GM19328 (cell line): ENCODE data around the gene RAB41.
"Not testable (repeated sequence)": the region's sequence is repeated elsewhere in the genome, so short reads cannot be mapped to it uniquely, and the experiment has no call there.

Experiments used
- ATAC-seq: cut with Tn5 transposase; IDR thresholded peaks from one replicate; pipeline ENCODE4 v1.9.1; 2021; ENCODE audit warnings: mild to moderate bottlenecking, moderate library complexity; ENCODE audit not compliant: unreplicated experiment

Gene RAB41

DNA sequence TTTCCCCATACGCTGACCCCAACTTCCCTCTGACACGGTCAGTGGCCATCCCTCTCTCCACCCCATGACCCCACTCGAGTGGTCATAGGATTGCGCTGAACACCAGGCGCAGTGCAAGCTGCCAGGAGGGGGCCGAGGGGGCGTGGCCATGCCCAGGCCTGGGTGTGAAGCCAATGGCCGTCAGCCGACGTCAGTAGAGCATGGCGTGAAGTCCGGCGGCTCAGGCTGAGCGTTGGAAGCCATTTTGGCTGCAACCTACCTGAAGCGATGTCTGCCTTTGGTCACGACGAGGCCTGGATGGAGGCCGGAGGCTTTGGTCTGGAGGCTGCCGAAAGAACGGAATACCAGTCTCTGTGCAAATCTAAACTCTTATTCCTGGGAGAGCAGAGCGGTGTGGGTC lies at the start of gene RAB41:
RAB41 (plus strand) TSS at position 222 of the 400 bp plus-strand sequence; CDS start at position 268, 46 bp downstream.
- ATAC-seq, result no peak

DNA sequence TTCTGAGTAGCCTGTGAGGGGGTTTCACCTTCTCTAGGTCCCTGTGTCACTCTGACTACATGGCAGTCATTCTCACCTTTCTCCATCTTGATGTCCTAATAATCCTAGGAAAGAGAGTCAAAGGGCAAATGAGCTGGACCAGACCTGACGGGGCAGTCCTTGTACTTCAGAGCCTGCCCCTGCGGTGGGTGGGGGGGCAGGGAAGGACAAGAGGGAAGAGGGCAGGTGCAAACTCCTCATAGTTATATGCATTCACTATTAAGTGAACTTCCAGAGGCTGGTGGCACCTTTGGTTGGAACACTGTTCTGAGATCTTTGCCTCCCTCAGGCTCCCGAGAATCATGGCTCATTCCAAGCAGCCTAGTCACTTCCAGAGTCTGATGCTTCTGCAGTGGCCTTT lies 47.6 kb upstream of the RAB41 start, which contains the start of gene AWAT1:
AWAT1 (plus strand) TSS at position 301 of the 400 bp plus-strand sequence; CDS start at position 342, 41 bp downstream.
- ATAC-seq, result no peak

- no peak for ATAC-seq
Measured at GRCh38 chrX:70240751-70241150, 41.2 kb upstream of the RAB41 start.

DNA sequence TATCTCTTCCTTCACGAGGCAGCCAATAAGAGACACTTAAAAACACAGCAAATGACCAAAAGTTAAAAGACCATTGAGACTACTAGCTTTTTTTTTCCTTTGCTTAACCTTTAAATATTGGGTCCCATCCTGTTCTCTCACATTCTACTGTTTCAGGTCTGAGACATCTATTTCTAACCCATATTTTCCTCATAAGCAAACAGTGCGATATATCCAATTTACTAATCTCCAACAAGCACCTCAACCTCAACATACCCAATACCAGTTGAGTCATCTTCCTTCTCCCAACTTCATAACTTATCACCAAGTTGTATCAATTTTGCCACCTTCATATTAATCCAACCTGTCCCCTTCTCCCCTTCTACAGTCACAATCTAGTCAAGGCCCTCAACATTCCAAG lies 40.5 kb upstream of the RAB41 start:
- no peak for ATAC-seq

DNA sequence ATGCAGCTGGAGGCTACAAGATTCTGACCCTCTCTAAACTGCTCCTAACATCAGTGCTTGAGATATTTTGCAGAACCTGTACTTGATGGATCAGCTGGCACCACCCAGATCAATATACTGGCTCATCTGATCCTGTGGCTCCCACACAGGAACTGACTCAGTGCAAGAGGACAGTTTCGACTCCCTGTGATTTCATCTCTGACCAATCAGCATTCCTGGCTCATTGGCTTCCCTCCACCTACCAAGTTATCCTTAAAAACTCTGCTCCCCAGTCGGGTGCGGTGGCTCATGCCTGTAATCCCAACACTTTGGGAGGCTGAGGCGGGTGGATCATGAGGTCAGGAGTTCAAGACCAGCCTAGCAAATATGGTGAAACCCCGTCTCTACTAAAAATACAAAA lies 38.4 kb upstream of the RAB41 start:
- not testable (repeated sequence) for ATAC-seq

GRCh38 chrX:70244881-70245280 lies 37.1 kb upstream of the RAB41 start:
- no peak for ATAC-seq

DNA sequence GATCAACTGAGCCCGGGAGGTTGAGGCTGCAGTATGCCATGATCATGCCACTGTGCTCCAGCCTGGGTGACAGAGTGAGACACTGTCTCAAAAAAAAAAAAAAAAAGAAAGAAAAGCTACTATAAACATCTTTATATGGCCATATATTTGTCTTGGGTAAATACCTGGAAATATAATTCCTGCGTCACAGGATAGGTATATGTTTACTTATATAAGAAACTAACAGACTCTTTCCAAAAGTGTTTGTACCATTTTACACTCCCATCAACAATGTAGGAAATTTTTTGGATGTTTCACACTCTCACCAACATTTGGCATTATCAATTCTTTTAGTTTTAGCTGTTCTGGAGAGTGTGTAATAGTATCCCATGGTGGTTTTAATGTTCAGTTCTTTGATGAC lies 34.7 kb upstream of the RAB41 start:
- ATAC-seq, result no peak

- no peak for ATAC-seq
Measured at GRCh38 chrX:70252491-70252890, 29.5 kb upstream of the RAB41 start.

DNA sequence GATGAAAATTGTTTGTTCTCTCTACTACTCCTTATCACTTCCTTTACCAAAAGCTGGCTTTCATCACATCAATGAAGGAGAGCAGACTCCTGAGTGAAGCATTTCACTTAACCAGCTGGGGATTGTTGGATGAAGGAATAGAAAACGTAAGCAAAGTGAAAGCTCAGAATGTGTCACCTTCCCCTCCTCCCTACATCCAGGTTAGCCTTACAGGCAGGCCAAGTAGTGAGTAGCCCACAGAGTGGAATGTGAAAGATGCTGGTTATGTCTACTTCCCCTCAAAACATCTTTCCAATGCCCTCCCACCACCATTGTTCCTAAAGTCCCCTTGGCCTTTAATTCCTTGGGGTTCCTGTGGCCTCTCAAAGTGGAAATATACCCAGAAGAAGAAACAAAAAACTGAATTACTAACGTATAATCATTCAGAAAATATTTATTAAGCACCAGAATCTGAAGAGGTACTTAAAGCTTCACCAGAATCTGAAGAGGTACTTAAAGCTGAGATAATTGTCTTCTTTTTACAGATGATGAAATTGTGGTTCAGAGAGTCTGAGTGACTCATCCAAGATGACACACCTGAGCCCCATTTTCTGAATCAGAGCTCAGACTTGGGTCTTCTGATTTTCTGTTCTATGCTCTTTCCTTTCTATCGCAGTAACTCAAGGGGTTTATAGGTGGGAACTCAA lies 28.5 kb upstream of the RAB41 start:
- no peak for ATAC-seq

- ATAC-seq, result no peak
Measured at GRCh38 chrX:70254063-70254400, 27.9 kb upstream of the RAB41 start.

GRCh38 chrX:70254909-70255308 lies 27.1 kb upstream of the RAB41 start:
- ATAC-seq, result no peak

DNA sequence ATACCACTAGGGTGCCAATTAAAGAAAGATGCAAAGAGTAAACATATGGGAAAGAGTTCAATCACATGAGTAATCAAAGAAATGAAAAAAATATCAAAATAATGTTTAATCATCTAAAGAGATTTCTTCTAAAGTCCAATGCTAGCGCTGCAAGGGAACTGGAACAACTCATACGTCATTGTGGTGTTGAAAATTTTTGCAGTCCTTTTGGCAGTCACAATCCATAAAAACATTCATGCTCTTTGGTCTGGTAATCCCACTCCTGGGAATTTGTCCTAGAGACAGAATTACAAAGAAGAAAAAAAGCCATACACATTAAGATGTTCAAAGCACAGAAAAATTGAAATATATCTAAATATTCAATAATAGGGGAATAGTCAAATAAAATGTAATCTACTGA lies 26.5 kb upstream of the RAB41 start:
- no peak for ATAC-seq

- ATAC-seq, result no peak
Measured at GRCh38 chrX:70257423-70258288, 24.3 kb upstream of the RAB41 start.

GRCh38 chrX:70260104-70260503 lies 21.9 kb upstream of the RAB41 start, which contains the start of gene P2RY4:
Gene P2RY4, minus strand, starts transcription at chrX:70260204. Its CDS starts 580 bp downstream, at chrX:70259624.
- no peak for ATAC-seq

DNA sequence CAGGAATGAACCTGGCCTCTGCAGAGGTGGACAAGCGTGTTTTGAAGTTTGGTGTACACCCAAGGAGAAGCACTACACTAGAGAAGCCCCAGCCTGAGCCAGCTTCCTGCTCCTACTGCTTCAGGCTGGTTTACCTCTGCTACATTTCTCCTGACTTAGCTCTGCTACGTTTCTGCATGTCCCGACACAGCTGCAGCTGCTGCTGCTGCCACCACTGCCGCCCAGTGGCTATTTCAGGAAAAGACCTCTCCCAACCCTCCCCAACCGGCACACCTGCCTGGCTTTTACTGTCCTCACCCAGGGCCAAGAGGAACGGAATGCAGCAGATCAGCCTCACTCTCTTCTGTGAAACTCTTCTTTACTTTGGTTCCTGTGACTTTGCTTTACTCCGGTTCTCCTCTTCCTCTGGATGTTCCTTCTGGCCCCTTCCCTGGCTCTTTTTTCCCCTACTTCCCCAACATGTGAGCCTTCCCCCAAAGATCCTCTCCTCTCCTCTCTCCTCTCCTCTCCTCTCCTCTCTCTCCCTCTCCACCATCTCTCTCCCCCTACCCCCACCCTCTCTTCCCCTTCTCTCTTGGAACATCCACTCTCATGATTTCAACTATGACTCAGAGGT lies 18.9 kb upstream of the RAB41 start:
- ATAC-seq, result no peak

GRCh38 chrX:70264784-70265183 lies 17.2 kb upstream of the RAB41 start:
- ATAC-seq, result no peak

DNA sequence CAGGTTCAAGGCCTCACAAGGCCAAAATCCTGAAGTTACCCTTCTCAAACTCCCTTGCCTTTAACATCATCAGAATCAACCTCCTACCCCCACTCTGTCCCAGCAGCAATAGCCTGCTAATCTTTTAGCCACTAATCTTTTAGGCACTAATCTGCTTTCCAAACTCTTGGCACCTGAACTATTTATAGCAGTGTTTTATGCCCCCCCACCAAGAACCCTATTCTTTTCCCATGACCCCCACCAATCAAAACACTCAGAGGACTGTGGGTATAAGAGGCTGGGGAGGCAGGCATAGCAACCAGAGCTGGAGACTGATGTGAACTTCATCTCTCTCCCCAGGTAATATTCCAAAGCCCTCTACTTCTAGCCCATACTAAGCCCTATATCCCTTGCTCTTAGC lies 13.9 kb upstream of the RAB41 start, which contains the start of gene ARR3:
ARR3 (plus strand) TSS at position 301 of the 400 bp plus-strand sequence. CDS start 1,052 bp downstream, outside the sequence.
- ATAC-seq, result no peak

GRCh38 chrX:70274029-70274428 lies 7.9 kb upstream of the RAB41 start:
- ATAC-seq, result not testable (repeated sequence)

- no peak for ATAC-seq
Measured at GRCh38 chrX:70279081-70279480, 2.9 kb upstream of the RAB41 start.

GRCh38 chrX:70280573-70280972 lies 1.4 kb upstream of the RAB41 start:
- ATAC-seq, result no peak

DNA sequence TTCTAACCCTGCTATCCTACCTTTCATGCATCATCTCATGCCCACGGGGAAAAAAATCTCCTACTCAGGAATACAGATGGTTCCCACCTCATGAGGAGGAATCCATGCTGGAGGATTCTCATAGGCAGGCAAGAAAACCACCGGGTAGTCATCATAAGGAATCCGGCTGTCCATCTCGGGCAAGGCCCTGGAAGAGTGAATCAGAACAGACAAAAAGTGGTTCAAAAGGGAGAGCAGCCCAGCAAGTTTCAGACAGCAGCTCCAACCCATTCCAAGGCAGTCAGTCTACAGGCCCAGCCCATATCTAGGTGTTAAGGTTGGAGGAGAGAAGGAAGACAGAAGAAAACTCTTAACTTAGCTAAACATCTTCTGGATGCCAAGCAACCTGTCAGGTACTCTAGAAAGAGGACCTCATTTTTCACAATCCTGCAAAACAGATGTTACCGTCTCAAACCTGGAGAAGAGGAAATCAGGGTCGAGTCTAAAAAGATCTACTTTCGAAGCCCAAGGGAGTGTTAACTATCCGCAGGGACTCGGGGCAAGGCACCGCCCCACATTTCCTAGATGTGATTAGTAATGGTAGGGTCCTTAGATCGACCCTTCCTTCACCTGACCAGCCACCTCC lies 7.3 kb downstream of the RAB41 start:
- no peak for ATAC-seq
